GM12875 (cell line): Measurements from ENCODE around the gene GLB1L.

Source experiments
- H3K4me3 ChIP-seq: one replicate; pipeline ENCODE4 v1.5.1; 2011; ENCODE audit warnings: low read depth, low read length, control low read depth
- CTCF ChIP-seq: IDR thresholded peaks from 2 replicates; pipeline ENCODE4 v1.5.1; 2011; ENCODE audit warnings: low read depth, mild to moderate bottlenecking, control low read depth, inconsistent platforms, low read length, moderate library complexity, borderline replicate concordance; ENCODE audit not compliant: insufficient read depth

Gene GLB1L

GRCh38 chr2:219214141-219214540, 31.1 kb downstream of the GLB1L start:
- no peak for TF ChIP-seq CTCF
- no peak overlapping the region for H3K4me3 ChIP-seq

GRCh38 chr2:219213486-219214071, 31.7 kb downstream of the GLB1L start:
- no peak overlapping the region for H3K4me3 ChIP-seq
- TF ChIP-seq CTCF = no peak

GRCh38 chr2:219213026-219213415, 32.2 kb downstream of the GLB1L start:
- no peak for TF ChIP-seq CTCF
- no peak overlapping the region for H3K4me3 ChIP-seq

- no peak for TF ChIP-seq CTCF
These were observed 34.3 kb downstream of the GLB1L start for GRCh38 chr2:219210886-219211362.

GRCh38 chr2:219210196-219210885, 34.9 kb downstream of the GLB1L start:
- TF ChIP-seq CTCF = no peak
- H3K4me3 ChIP-seq = no peak overlapping the region

More at GRCh38 chr2:219210886-219211362, 34.3 kb downstream of the GLB1L start:
- no peak overlapping the region for H3K4me3 ChIP-seq

- TF ChIP-seq CTCF = no peak
- no peak overlapping the region for H3K4me3 ChIP-seq
These were observed 35.7 kb downstream of the GLB1L start for GRCh38 chr2:219209236-219210195.
